Ishikawa (cell line): Measurements from ENCODE around the gene GPR39.

ENCODE experiments used
- CEBPB ChIP-seq: IDR thresholded peaks from 2 replicates; pipeline ENCODE4 v1.6.1; 2012
- CREB1 ChIP-seq: IDR thresholded peaks from 2 replicates; pipeline ENCODE4 v1.6.1; 2012; ENCODE audit warnings: low read depth
- EGR1 ChIP-seq: IDR thresholded peaks from 2 replicates; pipeline ENCODE4 v1.6.1; 2012
- EP300 ChIP-seq: IDR thresholded peaks from 2 replicates; pipeline ENCODE4 v1.6.1; 2012; ENCODE audit warnings: borderline replicate concordance
- FOXM1 ChIP-seq: IDR thresholded peaks from 2 replicates; pipeline ENCODE4 v1.6.1; 2012; ENCODE audit warnings: low read depth, borderline replicate concordance
- MAX ChIP-seq: IDR thresholded peaks from 2 replicates; pipeline ENCODE4 v1.6.1; 2012
- NFIC ChIP-seq: IDR thresholded peaks from 2 replicates; pipeline ENCODE4 v1.6.1; 2012
- RAD21 ChIP-seq: IDR thresholded peaks from 2 replicates; pipeline ENCODE4 v1.6.1; 2012; ENCODE audit warnings: low read depth
- TAF1 ChIP-seq: IDR thresholded peaks from 2 replicates; pipeline ENCODE4 v1.6.1; 2012; ENCODE audit warnings: low read depth, mild to moderate bottlenecking
- TCF12 ChIP-seq: IDR thresholded peaks from 2 replicates; pipeline ENCODE4 v1.6.1; 2012; ENCODE audit warnings: low read depth
- TEAD4 ChIP-seq: IDR thresholded peaks from 2 replicates; pipeline ENCODE4 v1.6.1; 2012
- YY1 ChIP-seq: IDR thresholded peaks from 2 replicates; pipeline ENCODE4 v1.6.1; 2012; ENCODE audit warnings: low read depth
- ZBTB7A ChIP-seq: IDR thresholded peaks from 2 replicates; pipeline ENCODE4 v1.6.1; 2012; ENCODE audit warnings: low read depth
- TF ChIP-seq, protein P1 (sequence below): IDR thresholded peaks from 2 replicates; pipeline ENCODE4 v1.6.1; 2012; ENCODE audit warnings: low read depth, mild to moderate bottlenecking

GRCh38 chr2:132676999-132677398 lies 260.4 kb downstream of the GPR39 start:
- TF ChIP-seq, protein P1, sequence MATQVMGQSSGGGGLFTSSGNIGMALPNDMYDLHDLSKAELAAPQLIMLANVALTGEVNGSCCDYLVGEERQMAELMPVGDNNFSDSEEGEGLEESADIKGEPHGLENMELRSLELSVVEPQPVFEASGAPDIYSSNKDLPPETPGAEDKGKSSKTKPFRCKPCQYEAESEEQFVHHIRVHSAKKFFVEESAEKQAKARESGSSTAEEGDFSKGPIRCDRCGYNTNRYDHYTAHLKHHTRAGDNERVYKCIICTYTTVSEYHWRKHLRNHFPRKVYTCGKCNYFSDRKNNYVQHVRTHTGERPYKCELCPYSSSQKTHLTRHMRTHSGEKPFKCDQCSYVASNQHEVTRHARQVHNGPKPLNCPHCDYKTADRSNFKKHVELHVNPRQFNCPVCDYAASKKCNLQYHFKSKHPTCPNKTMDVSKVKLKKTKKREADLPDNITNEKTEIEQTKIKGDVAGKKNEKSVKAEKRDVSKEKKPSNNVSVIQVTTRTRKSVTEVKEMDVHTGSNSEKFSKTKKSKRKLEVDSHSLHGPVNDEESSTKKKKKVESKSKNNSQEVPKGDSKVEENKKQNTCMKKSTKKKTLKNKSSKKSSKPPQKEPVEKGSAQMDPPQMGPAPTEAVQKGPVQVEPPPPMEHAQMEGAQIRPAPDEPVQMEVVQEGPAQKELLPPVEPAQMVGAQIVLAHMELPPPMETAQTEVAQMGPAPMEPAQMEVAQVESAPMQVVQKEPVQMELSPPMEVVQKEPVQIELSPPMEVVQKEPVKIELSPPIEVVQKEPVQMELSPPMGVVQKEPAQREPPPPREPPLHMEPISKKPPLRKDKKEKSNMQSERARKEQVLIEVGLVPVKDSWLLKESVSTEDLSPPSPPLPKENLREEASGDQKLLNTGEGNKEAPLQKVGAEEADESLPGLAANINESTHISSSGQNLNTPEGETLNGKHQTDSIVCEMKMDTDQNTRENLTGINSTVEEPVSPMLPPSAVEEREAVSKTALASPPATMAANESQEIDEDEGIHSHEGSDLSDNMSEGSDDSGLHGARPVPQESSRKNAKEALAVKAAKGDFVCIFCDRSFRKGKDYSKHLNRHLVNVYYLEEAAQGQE: no peak
- TF ChIP-seq TCF12 (no peak), ZBTB7A (no peak), YY1 (no peak), EP300 (no peak), TEAD4 (no peak), NFIC (no peak), CEBPB (no peak), CREB1 (no peak), TAF1 (no peak), EGR1 (no peak), MAX (no peak), RAD21 (peak; percentile 30), FOXM1 (no peak)
